SK-N-SH (cell line): ENCODE measurements around the gene SPATA33. TPM values are rescaled to one million over a fixed set of nuclear protein-coding genes. Genes with fewer than 3 reads are reported as not detected.

Experiments used
- CTCF ChIA-PET: fragments of 300-600, 350-600 bp; formaldehyde crosslinking; extraction: SDS; loops from one replicate; lab custom pipeline; 2021; lab: Yijun Ruan, JAX
- POLR2A ChIA-PET: fragments of 350-600 bp; sonication (Branson Sonifier 250); formaldehyde crosslinking; extraction: SDS; loops from one replicate; lab custom pipeline; 2020; ENCODE audit warnings: antibody characterized with exemption, inconsistent platforms; lab: Yijun Ruan, JAX
- DNase-seq: peaks from one replicate; pipeline ENCODE4 v3.0.0; 2012
- H2AFZ ChIP-seq: fragments of 200-600 bp; sonication (generic); 2 replicates; pipeline ENCODE4 v1.8.1; 2016; ENCODE audit warnings: antibody characterized with exemption, mild to moderate bottlenecking, low read depth
- H3F3A ChIP-seq: fragments of 200-600 bp; sonication (generic); replicated peaks from 2 replicates; pipeline ENCODE3; 2016; ENCODE audit warnings: antibody characterized with exemption, mild to moderate bottlenecking; ENCODE audit not compliant: insufficient read depth
- H3K27ac ChIP-seq, 2 experiments: fragments of 200-500 bp in 1 of 2; fragments of 200-600 bp in 1 of 2; sonication (Bioruptor generic) in 1 of 2; sonication (generic), shearing (Covaris generic) in 1 of 2; 2 replicates each; pipeline versions ENCODE4 v1.5.1 to v1.6.1; 2014 to 2016; ENCODE audit warnings: low read depth in 2 of 2, inconsistent platforms in 1 of 2, low read length in 1 of 2, mild to moderate bottlenecking in 1 of 2, mixed read lengths in 1 of 2
- H3K27me3 ChIP-seq: fragments of 200-600 bp; sonication (generic), shearing (Covaris generic); 2 replicates; pipeline ENCODE4 v1.6.1; 2016; ENCODE audit warnings: mixed run types; ENCODE audit not compliant: insufficient read depth
- H3K36me3 ChIP-seq, 2 experiments: fragments of 200-500 bp in 1 of 2; fragments of 200-600 bp in 1 of 2; sonication (Bioruptor generic) in 1 of 2; sonication (generic) in 1 of 2; replicated peaks in 1 of 2; 2 replicates each; pipeline versions ENCODE3 to v1.5.1; 2014 to 2016; ENCODE audit warnings: low read length in 1 of 2, mild to moderate bottlenecking in 1 of 2; ENCODE audit not compliant: insufficient read depth in 2 of 2, control insufficient read depth in 1 of 2
- H3K4me1 ChIP-seq, 2 experiments: fragments of 200-500 bp in 1 of 2; fragments of 200-600 bp in 1 of 2; sonication (Bioruptor generic) in 1 of 2; sonication (generic), shearing (Covaris generic) in 1 of 2; 2 replicates each; pipeline versions ENCODE4 v1.5.1 to v1.6.1; 2014 to 2016; ENCODE audit warnings: low read depth in 1 of 2, low read length in 1 of 2, mixed run types in 1 of 2; ENCODE audit not compliant: insufficient read depth in 2 of 2, control insufficient read depth in 1 of 2
- H3K4me2 ChIP-seq: fragments of 200-600 bp; sonication (generic), shearing (Covaris generic); 2 replicates; pipeline ENCODE4 v1.6.1; 2017; ENCODE audit warnings: mixed run types
- H3K4me3 ChIP-seq, 2 experiments: fragments of 200-500 bp in 1 of 2; fragments of 200-600 bp in 1 of 2; sonication (Bioruptor generic) in 1 of 2; sonication (generic), shearing (Covaris generic) in 1 of 2; 2 replicates each; pipeline versions ENCODE4 v1.5.1 to v1.8.1; 2014 to 2016; ENCODE audit warnings: low read depth in 2 of 2, inconsistent platforms in 1 of 2, low read length in 1 of 2, mild to moderate bottlenecking in 1 of 2, mixed read lengths in 1 of 2, moderate library complexity in 1 of 2
- H3K79me2 ChIP-seq: fragments of 200-600 bp; sonication (generic); 2 replicates; pipeline ENCODE4 v1.8.1; 2017; ENCODE audit warnings: mild to moderate bottlenecking; ENCODE audit not compliant: insufficient read depth
- H3K9ac ChIP-seq: fragments of 200-600 bp; sonication (generic); 2 replicates; pipeline ENCODE4 v1.6.1; 2017; ENCODE audit warnings: mixed run types
- H3K9me2 ChIP-seq: fragments of 200-600 bp; sonication (generic); 2 replicates; pipeline ENCODE4 v1.6.1; 2017; ENCODE audit warnings: mixed run types
- H3K9me3 ChIP-seq: fragments of 200-600 bp; sonication (generic); 2 replicates; pipeline ENCODE4 v1.6.1; 2017; ENCODE audit warnings: mixed run types, mild to moderate bottlenecking, moderate library complexity
- H4K20me1 ChIP-seq: fragments of 200-600 bp; sonication (generic); 2 replicates; pipeline ENCODE4 v1.6.1; 2017; ENCODE audit warnings: mild to moderate bottlenecking, mixed run types; ENCODE audit not compliant: insufficient read depth
- GATA2 ChIP-seq: sonication (generic); formaldehyde crosslinking; IDR thresholded peaks from 2 replicates; pipeline ENCODE4 v1.5.0; 2020; ENCODE audit warnings: mild to moderate bottlenecking, missing genetic modification reagents
- MXI1 ChIP-seq: IDR thresholded peaks from 2 replicates; pipeline ENCODE4 v1.6.1; 2012; ENCODE audit warnings: mild to moderate bottlenecking, low read depth, low read length, improper control_type of control experiment
- NFIC ChIP-seq: IDR thresholded peaks from 2 replicates; pipeline ENCODE4 v1.4.0; 2012; ENCODE audit warnings: borderline replicate concordance
- POLR2AphosphoS5 ChIP-seq: IDR thresholded peaks from 2 replicates; pipeline ENCODE4 v1.6.1; 2012; ENCODE audit warnings: low read depth, low read length
- RAD21 ChIP-seq: IDR thresholded peaks from 2 replicates; pipeline ENCODE4 v1.6.1; 2012; ENCODE audit warnings: mild to moderate bottlenecking, low read length
- USF1 ChIP-seq: IDR thresholded peaks from 2 replicates; pipeline ENCODE4 v1.4.0; 2012; ENCODE audit warnings: low read depth, borderline replicate concordance
- ZBTB33 ChIP-seq: IDR thresholded peaks from 2 replicates; pipeline ENCODE4 v1.4.0; 2012; ENCODE audit warnings: low read depth, borderline replicate concordance
- WGBS: methylation state at CpG from one replicate; pipeline ENCODE4 v1.1.6; 2017; ENCODE audit warnings: low lambda C conversion rate; 5-methylcytosine and 5-hydroxymethylcytosine counted together
- polyA plus RNA-seq, 3 experiments: library from polyadenylated mRNA; depleted of rRNA; stranded (reverse); fragments of >200 nt; gene quantifications; 2 replicates each; pipeline ENCODE4 v1.2.3, GENCODE V29; 2012
- TF ChIP-seq, protein P1 (sequence below): IDR thresholded peaks from 2 replicates; pipeline ENCODE4; 2012
- TF ChIP-seq, protein P2 (sequence below): IDR thresholded peaks from 2 replicates; pipeline ENCODE4 v1.4.0; 2012; ENCODE audit warnings: low read depth

Gene SPATA33
- polyA plus RNA-seq, 1 of the 3 experiments (the other 2 are of a cell fraction) = 7.2 TPM

- TF ChIP-seq GATA2 = no peak
- no peak for TF ChIP-seq USF1
- TF ChIP-seq, protein P1, sequence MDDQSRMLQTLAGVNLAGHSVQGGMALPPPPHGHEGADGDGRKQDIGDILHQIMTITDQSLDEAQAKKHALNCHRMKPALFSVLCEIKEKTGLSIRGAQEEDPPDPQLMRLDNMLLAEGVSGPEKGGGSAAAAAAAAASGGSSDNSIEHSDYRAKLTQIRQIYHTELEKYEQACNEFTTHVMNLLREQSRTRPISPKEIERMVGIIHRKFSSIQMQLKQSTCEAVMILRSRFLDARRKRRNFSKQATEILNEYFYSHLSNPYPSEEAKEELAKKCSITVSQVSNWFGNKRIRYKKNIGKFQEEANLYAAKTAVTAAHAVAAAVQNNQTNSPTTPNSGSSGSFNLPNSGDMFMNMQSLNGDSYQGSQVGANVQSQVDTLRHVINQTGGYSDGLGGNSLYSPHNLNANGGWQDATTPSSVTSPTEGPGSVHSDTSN = no peak
- TF ChIP-seq POLR2AphosphoS5 = peak; percentile 97
- no peak for TF ChIP-seq ZBTB33
Observed at GRCh38 chr16:89686520-89687091, 29.0 kb downstream of the SPATA33 start, which contains the start of gene CDK10 (continued).

DNA sequence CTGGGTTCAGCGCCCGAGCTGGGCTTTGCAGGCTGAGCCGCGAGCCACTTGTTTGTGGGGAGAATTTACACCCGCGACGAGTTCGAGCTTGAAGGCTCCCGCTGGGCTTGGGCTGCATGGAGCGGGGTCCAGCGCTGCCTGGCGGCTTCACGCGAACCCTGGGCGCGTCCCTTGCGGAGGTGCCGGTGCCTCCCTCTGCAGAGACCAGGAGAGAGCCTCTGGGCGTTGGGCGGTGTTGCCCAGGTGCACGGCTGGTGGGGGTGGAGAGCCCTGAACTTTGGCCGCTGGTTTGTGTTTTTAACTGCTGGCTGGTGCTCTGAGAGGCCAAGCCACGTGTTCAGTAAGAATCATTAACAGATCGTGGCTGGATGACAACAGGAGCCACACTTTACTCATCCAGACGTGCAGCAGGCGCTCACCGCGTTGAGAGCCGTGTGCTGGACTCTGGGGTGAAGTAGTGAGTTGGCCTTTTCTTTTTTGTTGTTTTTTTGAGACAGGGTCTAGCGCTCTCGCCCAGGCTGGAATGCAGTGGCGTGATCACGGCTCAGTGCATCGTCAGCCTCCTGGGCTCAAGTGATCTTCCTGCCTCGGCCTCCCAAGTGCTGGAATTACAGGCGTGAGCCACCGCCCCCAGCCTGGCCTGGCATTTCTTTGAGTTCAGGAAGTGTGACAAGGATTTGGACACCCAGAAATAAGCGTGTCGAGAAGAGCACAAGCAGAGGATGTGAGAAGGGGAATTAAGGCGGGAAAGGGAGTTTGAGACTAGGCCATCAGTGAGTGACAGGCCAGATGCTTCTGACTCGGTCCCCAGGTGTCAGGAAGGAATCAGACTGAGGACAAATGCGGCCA, 29.7 kb downstream of the SPATA33 start:
- peaks cover 11 to 19% of the 10 kb centered on the region in 2 experiments for H3K36me3 ChIP-seq
- DNase-seq = no peak
- peak overlapping the region; percentile 86 to 96 for H3K27ac ChIP-seq
- H3K9me3 ChIP-seq = no peaks in the 10 kb centered on the region
- peak overlapping the region; percentile 87 for H3K9ac ChIP-seq
- ChIA-PET POLR2A (interaction anchor here (0.6 to 1.5 kb wide), 8 partner anchors 8 to 235 kb away, joined by 3 to 10 read pairs (median 4); partner anchors contain the start of genes CHMP1A and SPATA33), CTCF (interaction anchor here (0.6 to 2.3 kb wide), 5 partner anchors 13 to 173 kb away, joined by 3 to 22 read pairs (median 3); partner anchors contain the start of gene SPATA2L)
- H3K4me2 ChIP-seq = peak overlapping the region; percentile 99
- TF ChIP-seq, protein P2, sequence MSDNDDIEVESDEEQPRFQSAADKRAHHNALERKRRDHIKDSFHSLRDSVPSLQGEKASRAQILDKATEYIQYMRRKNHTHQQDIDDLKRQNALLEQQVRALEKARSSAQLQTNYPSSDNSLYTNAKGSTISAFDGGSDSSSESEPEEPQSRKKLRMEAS = peak; percentile 54; the same call in 1 of the 2 replicates
- TF ChIP-seq MXI1 (peak; percentile 91), RAD21 (no peak), USF1 (no peak), NFIC (no peak)
- peak overlapping the region; percentile 82 to 87 for H3K4me3 ChIP-seq
- peaks cover 3% of the 10 kb centered on the region for H3F3A ChIP-seq
- no peaks in the 10 kb centered on the region for H3K9me2 ChIP-seq
- H3K79me2 ChIP-seq = peaks cover 36% of the 10 kb centered on the region
- WGBS = 20% methylated on average over 21 of the region's 42 CpGs
- no peaks in the 10 kb centered on the region for H3K27me3 ChIP-seq
- no peaks in the 10 kb centered on the region for H4K20me1 ChIP-seq
- peaks cover 4 to 7% of the 10 kb centered on the region in 2 experiments; a peak in 1 of 4 replicates for H3K4me1 ChIP-seq
- peak overlapping the region; percentile 94 for H2AFZ ChIP-seq
